ENCODE data around the gene CACNA2D4. TPM values are rescaled to one million over a fixed set of nuclear protein-coding genes. Genes with fewer than 3 reads are reported as not detected.

CACNA2D4 gene
- total and polyA plus RNA-seq, 2 donors from 2014 or later: 2.5 to 7.3 TPM

GRCh38 chr12:1827826-1828805 lies 90.3 kb downstream of the CACNA2D4 start:
- Histone ChIP-seq H3K36me3 (ENCODE audit: control insufficient read depth in 2 of 3, insufficient read depth in 3 of 3, low read length in 3 of 3) (no peaks in the 10 kb centered on the region), H3K9ac (ENCODE audit: low read length in 3 of 3) (no peak overlapping the region), H3K9me3 (ENCODE audit: control insufficient read depth in 2 of 3, insufficient read depth in 1 of 3, low read length in 3 of 3) (no peaks in the 10 kb centered on the region), H3K27ac (ENCODE audit: low read depth in 2 of 2, low read length in 2 of 2) (no peak overlapping the region), H3K27me3 (ENCODE audit: control insufficient read depth, insufficient read depth, low read length) (no peaks in the 10 kb centered on the region), H3K4me1 (ENCODE audit: control insufficient read depth in 2 of 3, insufficient read depth in 2 of 3, low read depth in 1 of 3, low read length in 3 of 3) (peaks cover 0 to 3% (median 0%) of the 10 kb centered on the region in 3 donors), H3K4me3 (ENCODE audit: low read length in 3 of 3) (no peak overlapping the region)
- intact Hi-C loops (cut with DNase I): no loop called here
- DNase-seq (peak in 2 of 5 donors; percentile 33 to 67), FAIRE-seq (no peak)
- TF ChIP-seq, protein P1, sequence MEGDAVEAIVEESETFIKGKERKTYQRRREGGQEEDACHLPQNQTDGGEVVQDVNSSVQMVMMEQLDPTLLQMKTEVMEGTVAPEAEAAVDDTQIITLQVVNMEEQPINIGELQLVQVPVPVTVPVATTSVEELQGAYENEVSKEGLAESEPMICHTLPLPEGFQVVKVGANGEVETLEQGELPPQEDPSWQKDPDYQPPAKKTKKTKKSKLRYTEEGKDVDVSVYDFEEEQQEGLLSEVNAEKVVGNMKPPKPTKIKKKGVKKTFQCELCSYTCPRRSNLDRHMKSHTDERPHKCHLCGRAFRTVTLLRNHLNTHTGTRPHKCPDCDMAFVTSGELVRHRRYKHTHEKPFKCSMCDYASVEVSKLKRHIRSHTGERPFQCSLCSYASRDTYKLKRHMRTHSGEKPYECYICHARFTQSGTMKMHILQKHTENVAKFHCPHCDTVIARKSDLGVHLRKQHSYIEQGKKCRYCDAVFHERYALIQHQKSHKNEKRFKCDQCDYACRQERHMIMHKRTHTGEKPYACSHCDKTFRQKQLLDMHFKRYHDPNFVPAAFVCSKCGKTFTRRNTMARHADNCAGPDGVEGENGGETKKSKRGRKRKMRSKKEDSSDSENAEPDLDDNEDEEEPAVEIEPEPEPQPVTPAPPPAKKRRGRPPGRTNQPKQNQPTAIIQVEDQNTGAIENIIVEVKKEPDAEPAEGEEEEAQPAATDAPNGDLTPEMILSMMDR (IDR thresholded peaks at IDR 0.05; ENCODE audit: borderline replicate concordance, extremely low read depth, insufficient read depth): no peak

- intact Hi-C loops (cut with DNase I): no loop called here
- H3K27ac ChIP-seq (ENCODE audit: low read depth in 2 of 2, low read length in 2 of 2): no peak overlapping the region
- H3K4me3 ChIP-seq (ENCODE audit: low read length in 3 of 3): no peak overlapping the region
- H3K27me3 ChIP-seq (ENCODE audit: control insufficient read depth, insufficient read depth, low read length): no peaks in the 10 kb centered on the region
- no peaks in the 10 kb centered on the region for H3K36me3 ChIP-seq (ENCODE audit: control insufficient read depth in 2 of 3, insufficient read depth in 3 of 3, low read length in 3 of 3)
- TF ChIP-seq, protein P1 (IDR thresholded peaks at IDR 0.05; ENCODE audit: borderline replicate concordance, extremely low read depth, insufficient read depth): no peak
- DNase-seq (peak; percentile 66 to 75 (median 72)), FAIRE-seq (no peak)
- H3K9ac ChIP-seq (ENCODE audit: low read length in 3 of 3): no peak overlapping the region
- H3K9me3 ChIP-seq (ENCODE audit: control insufficient read depth in 2 of 3, insufficient read depth in 1 of 3, low read length in 3 of 3): no peaks in the 10 kb centered on the region
- H3K4me1 ChIP-seq (ENCODE audit: control insufficient read depth in 2 of 3, insufficient read depth in 2 of 3, low read depth in 1 of 3, low read length in 3 of 3): peaks cover 0 to 3% (median 0%) of the 10 kb centered on the region in 3 donors
These were observed 91.4 kb downstream of the CACNA2D4 start for GRCh38 chr12:1826867-1827705.

DNA sequence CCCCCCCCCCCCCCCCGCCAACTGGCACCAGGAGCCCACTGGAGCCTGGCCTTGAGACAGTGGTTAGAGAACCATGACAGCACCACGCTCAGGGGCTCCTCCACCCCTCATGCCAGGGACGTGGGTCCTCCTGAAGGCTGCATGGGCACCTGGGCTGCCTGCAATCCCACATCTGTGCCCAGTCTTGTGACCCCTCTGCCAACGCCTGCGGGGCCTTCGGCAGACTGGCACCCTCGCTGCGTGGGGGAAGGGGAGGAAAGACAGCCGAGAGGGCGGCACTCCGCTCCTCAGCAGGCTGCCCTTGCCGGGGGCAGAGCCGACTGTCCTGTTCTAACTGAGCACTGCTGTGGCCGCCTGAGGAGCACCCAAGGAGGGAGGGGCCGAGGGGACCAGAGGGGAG lies 92.1 kb downstream of the CACNA2D4 start:
- intact Hi-C loops (cut with DNase I): no loop called here
- TF ChIP-seq, protein P1 (IDR thresholded peaks at IDR 0.05; ENCODE audit: borderline replicate concordance, extremely low read depth, insufficient read depth): no peak
- Histone ChIP-seq H3K4me1 (ENCODE audit: control insufficient read depth in 2 of 3, insufficient read depth in 2 of 3, low read depth in 1 of 3, low read length in 3 of 3) (peaks cover 0 to 3% (median 0%) of the 10 kb centered on the region in 3 donors), H3K4me3 (ENCODE audit: low read length in 3 of 3) (no peak overlapping the region), H3K27me3 (ENCODE audit: control insufficient read depth, insufficient read depth, low read length) (no peaks in the 10 kb centered on the region), H3K27ac (ENCODE audit: low read depth in 2 of 2, low read length in 2 of 2) (no peak overlapping the region), H3K9ac (ENCODE audit: low read length in 3 of 3) (no peak overlapping the region), H3K9me3 (ENCODE audit: control insufficient read depth in 2 of 3, insufficient read depth in 1 of 3, low read length in 3 of 3) (no peaks in the 10 kb centered on the region), H3K36me3 (ENCODE audit: control insufficient read depth in 2 of 3, insufficient read depth in 3 of 3, low read length in 3 of 3) (no peaks in the 10 kb centered on the region)
- DNase-seq (no peak), FAIRE-seq (no peak)
